Posterior cingulate gyrus (tissue), 11 donors: ENCODE measurements around the gene WFDC1.

Experiments
- DNase-seq, 10 donors: peaks; one replicate each; pipeline versions ENCODE4 v3.0.0 to v3.0.0-alpha.2; 2020 to 2021; ENCODE audit warnings: mixed read lengths in 3 of 10
- intact Hi-C: fragments of 100-400 bp; cut with DNase I; formaldehyde crosslinking; loops from one replicate; pipeline ENCODE4 v1.15.1; 2023

Gene WFDC1, protein sequence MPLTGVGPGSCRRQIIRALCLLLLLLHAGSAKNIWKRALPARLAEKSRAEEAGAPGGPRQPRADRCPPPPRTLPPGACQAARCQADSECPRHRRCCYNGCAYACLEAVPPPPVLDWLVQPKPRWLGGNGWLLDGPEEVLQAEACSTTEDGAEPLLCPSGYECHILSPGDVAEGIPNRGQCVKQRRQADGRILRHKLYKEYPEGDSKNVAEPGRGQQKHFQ

DNA sequence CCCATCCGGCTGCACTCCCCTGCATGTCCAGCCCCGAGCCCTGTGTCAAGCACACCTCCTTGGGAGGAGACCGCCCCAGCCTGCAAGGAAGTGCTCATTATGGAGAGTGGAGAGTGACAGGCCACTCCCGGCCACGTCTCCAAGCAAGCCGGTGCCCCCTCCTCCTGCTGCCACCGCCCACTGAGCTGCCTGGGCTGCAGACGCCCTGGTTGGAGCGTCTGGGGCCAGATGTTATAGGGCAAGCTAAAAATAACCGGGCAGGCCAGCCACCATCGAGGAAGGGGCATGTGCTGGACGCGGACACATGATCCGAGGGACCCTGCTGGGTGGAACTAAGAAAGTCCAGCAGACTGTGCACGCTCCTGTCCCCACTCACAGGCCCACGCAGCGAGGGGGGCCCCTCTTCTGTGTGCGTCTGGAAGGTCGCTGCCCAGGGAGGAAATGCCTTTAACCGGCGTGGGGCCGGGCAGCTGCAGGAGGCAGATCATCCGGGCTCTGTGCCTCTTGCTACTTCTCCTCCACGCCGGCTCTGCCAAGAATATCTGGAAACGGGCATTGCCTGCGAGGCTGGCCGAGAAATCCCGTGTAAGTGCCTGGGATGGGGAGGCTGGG, at the start of gene WFDC1:
WFDC1 (plus strand) TSS at position 348 of the 612 bp plus-strand sequence; CDS start at position 442, 94 bp downstream.
- intact Hi-C loops, result no loop called here
- DNase-seq, result peak in 7 of 10 donors; percentile 24 to 88 (median 48)

DNA sequence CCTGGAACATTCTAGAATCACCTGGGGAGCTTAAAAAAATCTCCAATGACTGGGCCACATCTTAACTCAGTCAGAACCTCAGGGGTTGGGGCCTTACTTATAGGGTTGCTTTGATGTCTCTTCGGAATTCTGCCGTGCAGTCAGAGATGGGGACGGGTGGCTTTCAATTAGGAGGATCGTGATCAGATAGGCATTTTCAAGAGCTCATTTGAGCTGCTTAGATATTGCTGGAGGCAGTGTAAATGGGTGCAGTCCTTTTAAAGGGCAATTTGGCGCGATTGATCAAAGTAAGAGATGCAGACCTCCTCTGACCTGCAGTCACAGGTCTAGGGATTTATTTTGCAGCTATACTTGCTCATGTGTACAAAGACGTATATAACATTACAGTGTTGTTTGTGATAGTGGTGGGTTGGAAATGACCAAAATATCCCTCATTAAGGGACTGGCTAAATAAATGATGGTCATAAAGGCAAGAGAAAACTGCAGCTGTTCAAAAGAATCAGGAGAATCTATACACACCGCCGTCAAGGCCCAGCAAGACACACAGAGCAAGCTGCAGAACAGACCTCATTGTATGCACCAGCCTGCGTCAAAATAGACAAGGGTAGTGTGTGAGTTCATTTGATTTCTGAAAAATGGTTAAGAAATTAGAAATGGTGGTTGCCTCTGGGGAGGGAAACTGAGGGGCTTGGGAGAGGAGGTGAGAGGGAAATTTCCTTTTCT, 48.6 kb upstream of the WFDC1 start:
- peak in 1 of 10 donors; percentile 17 for DNase-seq
- intact Hi-C loops, result no loop called here

DNA sequence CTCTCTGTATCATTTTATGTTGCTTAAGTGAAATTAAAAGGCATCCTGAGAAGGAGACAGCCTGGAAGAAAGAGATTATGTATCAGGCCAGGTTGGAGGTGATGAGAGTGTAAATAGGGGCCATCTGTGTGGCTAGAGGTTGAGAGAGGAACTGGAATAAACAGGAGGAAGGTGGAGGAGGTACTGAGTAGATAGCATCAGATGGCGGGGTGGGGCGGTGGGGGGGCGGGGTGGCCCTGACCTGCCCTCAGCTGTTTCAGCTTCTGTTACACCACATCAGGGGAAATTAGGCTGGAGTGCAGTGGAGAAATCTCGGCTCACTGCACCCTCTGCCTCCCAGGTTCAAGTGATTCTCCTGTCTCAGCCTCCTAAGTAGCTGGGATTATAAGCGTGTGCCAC, 48.0 kb upstream of the WFDC1 start:
- intact Hi-C loops, result no loop called here
- DNase-seq, result peak in 1 of 10 donors; percentile 20

DNA sequence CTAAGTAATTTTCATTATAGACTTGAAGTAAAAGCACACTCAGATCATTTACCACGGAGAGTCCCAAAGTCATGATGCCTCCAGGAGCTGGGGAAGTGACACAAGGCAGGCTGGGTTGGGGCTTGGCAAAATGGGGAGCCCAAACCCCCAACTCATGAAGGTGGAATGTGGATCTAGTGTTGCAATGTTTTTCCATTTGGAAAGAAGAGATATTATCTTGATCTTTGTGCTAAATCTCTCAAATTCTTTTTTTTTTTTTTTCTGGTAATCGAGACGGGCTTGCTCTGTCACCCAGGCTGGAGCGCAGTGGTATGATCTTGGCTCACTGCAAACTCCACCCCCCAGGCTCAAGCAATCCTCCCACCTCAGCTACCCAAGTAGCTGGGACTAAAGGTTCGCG, 47.3 kb upstream of the WFDC1 start:
- peak in 1 of 10 donors; percentile 46 for DNase-seq
- intact Hi-C loops, result no loop called here

DNA sequence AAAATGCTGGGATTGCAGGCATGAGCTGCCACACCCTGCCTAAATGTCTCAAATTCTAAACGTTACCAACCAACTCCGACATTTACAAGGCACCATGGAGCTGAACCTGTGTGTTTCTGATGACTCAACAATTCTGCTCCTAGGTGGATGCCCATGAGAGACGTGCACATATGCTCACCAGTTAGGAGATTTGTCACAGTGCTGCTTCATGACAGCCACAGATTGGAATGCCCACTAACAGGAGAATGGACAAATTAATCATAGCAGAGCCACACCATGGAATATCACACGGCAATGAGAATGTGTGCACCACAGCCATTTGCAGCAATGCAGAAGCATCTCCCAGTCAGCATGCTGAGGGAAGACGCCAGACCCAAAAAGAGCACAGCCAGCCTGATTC, 46.8 kb upstream of the WFDC1 start:
- intact Hi-C loops, result no loop called here
- no peak for DNase-seq

DNA sequence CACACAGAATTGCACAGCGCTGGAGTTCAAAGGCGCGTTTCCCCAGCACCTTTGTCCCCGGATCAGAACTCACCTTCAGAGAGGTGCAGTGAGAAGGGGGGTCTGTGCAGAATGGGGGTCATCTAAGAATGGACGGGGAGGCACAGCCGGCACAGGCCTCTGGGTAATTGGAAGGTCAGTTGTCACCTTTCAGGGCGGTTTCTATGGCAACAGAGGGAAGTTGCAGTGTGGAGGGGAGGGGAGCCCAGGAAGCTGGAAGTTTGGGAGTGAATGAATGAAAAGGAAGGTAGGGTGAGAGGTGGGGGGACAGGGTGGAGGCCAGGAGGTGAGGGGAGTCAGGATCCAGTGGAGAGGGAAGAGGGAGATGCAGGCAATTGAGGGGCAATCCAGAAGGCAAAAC, 42.5 kb upstream of the WFDC1 start:
- intact Hi-C loops, result no loop called here
- DNase-seq, result peak in 1 of 10 donors; percentile 24

DNA sequence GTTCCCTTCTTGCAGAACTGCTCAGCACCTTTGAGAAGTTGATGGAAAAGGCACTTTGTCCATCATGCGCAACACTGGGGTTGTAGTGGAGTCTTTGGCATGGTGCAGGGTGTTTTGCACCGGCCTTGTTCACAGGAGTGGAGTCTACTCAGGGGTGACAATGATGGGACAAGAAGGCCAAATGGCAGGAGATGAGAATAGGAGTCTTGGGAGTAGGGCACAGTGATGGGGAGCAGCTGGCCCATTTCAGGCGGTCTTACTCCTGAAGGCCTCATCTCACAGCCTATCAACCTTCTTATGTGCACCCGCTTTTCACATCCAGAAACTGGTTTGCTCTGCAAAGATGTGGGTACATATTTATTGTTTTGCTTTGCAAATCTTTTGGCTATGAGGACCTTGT, 41.5 kb upstream of the WFDC1 start:
- intact Hi-C loops, result no loop called here
- DNase-seq, result peak in 1 of 10 donors; percentile 5

DNA sequence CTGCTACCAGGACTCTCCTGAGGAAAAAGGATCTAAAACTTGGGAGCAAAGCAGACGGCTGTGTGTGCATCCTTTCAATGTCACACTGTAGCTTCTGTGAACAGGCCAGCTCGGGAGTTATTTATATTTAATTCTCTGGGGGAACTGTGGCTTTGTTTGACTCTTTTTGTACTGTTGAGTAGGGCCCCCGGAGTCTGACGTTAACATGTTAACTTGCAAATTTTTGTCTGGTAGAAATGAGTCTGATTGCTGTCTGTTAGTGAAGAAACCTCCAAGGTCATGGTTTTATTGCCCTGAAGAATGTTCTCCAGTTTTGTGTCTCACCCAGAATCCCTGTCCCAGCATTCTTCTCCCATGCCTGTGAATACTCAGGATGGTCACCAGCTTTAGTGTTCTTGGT, 40.6 kb upstream of the WFDC1 start:
- peak in 1 of 10 donors; percentile 7 for DNase-seq
- intact Hi-C loops, result no loop called here

DNA sequence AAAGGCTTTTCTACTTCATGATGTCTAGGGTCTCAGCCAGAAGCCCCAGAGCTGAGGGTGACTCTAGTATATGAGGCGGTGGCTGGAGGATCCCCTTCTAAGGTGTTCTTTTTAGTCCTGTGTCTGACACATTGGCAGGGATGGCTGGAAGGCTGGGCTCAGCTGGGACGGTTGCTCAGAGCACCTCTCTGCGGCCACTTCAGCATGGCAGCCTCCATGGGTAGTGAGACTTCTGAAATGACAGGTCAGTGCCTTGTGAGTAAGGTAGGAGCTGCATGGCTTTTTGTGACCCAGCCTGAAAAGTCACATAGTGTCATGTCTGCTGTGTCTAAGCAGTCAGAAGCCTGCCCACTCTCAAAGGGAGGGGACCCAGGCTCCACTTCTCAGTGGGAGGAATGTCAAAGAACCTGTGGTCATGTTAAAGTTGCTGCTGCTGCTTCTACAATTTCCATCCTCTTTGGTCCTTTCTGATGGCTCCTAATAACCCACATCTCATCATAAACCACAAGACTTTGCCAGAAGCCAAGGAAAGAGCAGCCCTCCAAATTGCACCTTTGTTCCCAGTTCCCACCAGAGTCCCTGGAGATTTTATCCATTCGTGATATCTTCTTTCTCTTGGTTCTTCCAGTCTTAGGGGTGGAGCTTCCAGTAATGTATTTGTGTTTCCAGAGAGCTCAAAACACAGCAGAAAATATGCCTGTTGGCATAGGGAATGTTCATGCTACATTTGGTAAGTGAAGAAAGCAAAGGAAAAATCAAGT, 39.4 kb upstream of the WFDC1 start:
- intact Hi-C loops, result no loop called here

DNA sequence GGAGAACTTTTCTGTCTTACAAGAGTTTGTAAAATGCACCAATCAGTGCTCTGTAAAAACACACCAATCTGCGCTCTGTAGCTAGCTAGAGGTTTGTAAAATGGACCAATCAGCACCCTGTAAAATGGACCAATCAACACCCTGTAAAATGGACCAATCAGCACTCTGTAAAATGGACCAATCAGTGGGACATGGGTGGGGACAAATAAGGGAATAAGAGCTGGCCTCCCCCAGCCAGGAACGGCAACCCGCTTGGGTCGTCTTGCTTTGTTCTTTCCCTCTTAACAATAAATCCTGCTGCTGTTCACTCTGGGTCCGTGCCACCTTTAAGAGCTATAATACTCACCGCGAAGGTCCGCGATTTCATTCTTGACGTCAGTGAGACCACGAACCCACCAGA, 36.4 kb upstream of the WFDC1 start:
- peak in 1 of 10 donors; percentile 37 for DNase-seq
- intact Hi-C loops, result no loop called here

More for the DNA sequence above, 39.4 kb upstream of the WFDC1 start:
- DNase-seq, result peak in 1 of 10 donors; percentile 24

DNA sequence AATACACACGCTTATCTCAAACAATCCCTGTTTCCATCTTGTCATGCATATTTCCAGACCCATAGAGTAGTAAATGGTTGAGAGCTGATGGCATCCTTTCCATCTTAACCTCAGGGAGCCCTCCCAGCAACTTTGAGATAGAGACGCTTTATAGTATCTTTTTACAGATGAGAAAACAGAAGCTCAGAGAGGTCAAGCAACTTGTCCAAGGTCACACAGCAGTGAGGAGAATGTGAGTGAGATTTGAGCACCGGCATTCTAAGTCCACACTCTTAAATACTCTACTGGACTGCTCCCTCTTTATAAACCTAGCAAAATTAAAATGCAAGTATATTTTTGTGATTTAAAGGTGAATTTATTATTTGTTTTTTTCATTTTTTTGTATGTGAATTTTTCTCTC, 35.0 kb upstream of the WFDC1 start:
- intact Hi-C loops, result no loop called here
- no peak for DNase-seq

DNA sequence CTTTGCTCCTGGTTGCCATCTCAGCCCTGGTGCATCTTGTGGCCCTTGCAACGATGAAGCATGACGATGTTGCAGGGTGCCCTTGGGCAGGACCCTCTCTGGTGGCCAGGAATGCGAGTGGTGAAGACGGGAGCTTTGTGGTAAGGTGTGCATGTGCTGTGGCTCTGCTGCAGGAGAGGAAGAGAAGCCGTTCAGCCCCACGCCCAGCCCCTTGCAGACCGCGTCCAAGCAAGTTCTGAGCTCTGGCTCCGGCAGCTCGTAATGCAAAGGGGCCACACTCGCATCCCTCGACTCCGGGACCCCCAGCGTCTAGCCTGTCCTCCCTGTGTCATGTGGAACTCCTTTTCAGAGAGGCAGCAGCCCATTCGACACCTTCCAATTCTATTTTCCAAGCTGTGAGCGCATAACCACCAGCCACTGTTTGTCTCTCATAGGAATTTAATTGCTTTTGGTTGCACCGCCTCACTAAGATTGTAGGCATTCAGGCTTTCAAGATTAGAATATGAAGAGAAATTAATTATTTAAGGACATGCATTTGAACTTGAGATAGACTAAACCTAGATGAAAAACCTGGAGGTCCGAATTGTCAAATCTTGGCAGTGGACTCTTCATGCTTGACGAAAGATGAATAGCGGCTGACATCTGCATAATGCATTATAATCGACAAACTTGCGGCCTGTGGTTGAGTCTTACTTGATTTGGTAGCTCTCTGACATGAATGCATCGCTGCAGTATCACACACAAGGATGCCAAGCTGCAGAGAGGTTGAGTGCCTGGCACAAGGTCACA, 33.7 kb upstream of the WFDC1 start:
- peak in 1 of 10 donors; percentile 75 for DNase-seq
- intact Hi-C loops, result no loop called here

DNA sequence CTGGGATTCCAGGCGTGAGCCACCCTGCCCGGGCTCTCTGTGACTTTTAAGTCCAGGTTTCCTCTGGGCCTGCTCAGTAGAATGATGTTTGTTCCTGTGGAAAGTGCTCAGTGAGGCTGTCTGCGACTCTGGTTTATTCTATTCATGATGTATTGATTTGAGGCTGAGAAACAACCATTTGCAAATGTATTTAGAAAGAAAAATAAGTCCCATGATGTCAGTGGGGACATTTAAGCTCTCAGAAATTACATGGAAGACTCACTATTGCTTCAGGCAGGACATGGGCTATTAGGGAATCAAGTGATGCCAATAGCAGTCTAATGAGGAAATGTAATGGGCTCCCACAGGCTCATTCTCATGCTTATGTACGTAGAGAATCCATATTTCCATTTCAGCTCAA, 32.6 kb upstream of the WFDC1 start:
- DNase-seq, result peak in 1 of 10 donors; percentile 4
- intact Hi-C loops, result no loop called here

DNA sequence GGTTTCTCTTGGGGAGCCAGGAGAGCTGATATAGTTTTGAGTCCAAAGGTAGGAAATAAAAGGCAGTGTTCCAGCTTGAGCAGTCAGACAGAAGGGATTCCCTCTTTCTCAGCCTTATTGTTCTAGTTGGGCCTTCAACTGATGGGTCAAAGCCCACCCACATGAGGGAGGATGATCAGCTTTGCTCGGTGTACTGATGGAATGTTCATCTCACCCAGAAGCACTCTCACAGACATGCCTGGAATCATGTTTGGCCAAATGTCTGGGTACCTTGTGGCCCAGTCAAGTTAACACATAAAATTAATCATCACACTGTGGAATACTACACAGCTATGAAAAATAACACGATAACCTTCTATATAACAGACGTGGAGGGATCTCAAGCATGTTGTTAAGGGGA, 31.7 kb upstream of the WFDC1 start:
- no peak for DNase-seq
- intact Hi-C loops, result no loop called here

DNA sequence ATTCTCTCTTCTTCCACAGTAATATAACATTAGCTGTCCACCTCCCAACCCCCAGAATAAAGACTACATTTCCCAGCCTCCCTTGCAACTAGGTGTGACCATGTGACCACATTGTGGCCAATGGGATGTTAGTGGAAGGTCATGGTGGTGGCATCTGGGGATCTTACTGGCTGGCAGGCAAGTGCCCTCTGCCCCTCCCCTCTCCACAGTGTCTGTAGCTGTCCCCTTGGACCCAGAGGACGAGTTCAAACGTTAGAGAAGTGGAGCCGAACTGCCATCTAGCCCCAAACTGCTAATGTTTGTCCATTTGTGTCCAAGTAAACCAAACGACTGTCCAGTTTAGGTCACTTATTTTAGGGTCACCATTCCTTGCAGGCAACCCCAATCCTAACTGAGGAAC, 28.2 kb upstream of the WFDC1 start:
- intact Hi-C loops, result no loop called here

DNA sequence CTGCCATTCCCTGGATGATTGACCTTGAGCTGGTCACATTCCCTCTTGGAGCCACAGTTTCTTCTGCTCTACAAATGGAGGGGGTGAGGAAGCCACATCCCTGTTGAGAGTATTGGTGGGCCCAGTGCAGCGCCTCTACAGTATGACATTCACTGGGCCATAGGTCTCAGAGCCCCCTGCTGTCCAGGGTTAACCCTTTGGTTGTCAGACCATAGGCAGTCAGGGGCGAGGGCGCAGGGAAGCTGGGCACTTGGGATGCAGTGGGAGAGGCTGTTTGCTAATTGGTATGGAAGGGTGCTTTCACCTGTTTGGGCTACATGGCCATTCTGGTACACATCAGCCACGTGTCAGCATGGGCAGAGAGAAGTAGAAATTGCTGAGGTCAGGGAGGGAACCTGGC, 27.3 kb upstream of the WFDC1 start:
- intact Hi-C loops, result no loop called here

More for the DNA sequence above, 28.2 kb upstream of the WFDC1 start:
- peak in 8 of 10 donors; percentile 40 to 93 (median 59) for DNase-seq

DNA sequence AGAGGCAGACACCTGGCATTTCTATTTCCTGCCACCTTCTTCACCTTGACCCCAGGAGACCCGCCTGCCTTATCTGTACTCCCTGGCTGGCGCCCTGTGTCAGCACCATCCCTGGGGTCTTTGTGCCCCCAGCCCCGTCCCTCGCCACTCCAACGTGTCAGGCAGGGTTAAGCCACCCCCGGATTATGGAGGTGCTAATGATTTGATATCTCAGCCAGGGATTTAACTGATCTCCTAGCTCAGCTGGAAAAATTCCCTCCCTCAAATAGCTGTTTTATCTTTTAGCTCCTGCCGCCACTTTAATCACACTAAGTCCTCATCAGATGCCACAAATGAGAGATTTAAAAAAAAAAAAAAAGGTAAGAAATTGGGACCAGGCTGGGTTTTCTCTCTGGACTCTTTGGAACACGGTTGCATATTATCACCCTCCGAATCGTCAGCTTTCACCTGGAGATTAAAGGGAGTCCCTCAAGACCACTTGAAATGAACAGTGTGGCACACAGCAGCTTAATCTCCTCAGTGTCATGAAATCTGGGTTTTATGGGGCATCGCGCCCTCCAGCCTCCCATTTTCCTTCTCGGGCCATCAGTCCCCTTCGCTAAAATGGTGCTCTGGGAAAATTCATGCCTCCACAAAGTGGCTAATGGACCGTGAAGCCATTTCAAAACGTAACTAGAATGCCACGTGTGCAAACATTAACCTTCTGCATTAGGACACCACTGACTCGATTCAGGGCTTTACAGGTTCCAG, 26.2 kb upstream of the WFDC1 start:
- peak in 1 of 10 donors; percentile 59 for DNase-seq
- intact Hi-C loops, result no loop called here

More for the DNA sequence above, 27.3 kb upstream of the WFDC1 start:
- DNase-seq, result peak in 1 of 10 donors; percentile 49

DNA sequence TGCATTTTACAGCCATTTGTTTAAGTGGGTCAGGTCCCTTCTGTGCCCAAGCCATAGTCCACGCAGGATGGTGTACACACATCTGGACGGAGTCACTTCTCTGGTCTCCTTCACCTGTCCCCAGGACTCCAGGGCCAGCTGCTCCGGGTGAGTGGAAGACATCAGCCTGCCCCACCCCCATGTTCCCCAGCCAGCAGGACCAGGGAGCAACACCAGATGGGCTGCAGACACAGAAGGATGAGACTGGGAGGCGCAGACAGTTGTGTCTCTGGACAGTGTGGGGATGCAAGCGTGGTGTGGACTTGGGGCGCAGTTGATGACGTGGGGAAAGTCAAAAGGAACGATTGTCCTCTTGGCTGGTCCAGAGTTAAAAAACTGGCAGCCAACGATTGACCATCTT, 24.6 kb upstream of the WFDC1 start:
- intact Hi-C loops, result no loop called here
- peak in 1 of 10 donors; percentile 33 for DNase-seq

DNA sequence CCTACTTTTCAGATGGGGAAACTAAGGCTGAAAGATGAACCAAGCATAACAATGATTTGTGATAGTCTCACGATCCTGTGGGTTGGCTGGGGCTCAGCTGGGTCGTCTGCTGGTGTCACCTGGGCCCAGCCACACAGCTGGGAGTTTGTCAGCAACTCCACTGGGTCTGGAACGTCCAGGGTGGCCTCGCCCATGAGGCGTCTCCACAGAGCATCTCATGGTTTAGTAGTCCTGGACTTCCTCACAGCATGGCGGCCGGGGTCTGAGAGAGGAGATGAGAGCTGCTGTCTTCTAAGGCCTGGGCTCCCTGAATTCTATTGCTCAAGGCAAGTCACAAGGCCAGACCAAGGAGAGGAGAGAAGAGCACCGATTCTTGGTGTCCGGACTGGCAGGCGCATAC, 24.1 kb upstream of the WFDC1 start:
- peak in 1 of 10 donors; percentile 33 for DNase-seq
- intact Hi-C loops, result no loop called here
